Activated CD4-positive, alpha-beta T cell treated with anti-CD3 and anti-CD28 coated beads, Interleukin-10, Interleukin-2, amounts not matched to agents 100 ng/mL and 50 ng/mL, durations not matched to agents 16 hours and 8 hours (primary cell): Measurements from ENCODE around the gene ICAM5.
"Not testable (repeated sequence)": the region's sequence is repeated elsewhere in the genome, so short reads cannot be mapped to it uniquely, and the experiment has no call there.

Experiments used
- DNase-seq: peaks from one replicate; pipeline ENCODE4 v3.0.0-alpha.2; 2020

The ICAM5 gene

DNA sequence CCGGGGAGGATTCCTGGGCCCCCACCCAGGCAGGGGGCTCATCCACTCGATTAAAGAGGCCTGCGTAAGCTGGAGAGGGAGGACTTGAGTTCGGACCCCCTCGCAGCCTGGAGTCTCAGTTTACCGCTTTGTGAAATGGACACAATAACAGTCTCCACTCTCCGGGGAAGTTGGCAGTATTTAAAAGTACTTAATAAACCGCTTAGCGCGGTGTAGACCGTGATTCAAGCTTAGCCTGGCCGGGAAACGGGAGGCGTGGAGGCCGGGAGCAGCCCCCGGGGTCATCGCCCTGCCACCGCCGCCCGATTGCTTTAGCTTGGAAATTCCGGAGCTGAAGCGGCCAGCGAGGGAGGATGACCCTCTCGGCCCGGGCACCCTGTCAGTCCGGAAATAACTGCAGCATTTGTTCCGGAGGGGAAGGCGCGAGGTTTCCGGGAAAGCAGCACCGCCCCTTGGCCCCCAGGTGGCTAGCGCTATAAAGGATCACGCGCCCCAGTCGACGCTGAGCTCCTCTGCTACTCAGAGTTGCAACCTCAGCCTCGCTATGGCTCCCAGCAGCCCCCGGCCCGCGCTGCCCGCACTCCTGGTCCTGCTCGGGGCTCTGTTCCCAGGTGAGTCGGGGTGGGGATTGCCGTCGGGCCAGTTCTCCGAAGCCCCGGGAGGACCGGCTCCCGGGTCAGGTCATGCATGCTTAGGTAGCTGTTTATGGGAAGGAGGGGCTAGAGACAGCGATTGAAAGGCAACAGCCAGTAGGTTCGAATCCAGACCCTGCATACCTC is 18.9 kb upstream of the ICAM5 start, which contains the start of gene ICAM1:
TSS of gene ICAM1 (plus strand) at position 505 of the 779 bp plus-strand sequence. CDS start at position 545, 40 bp downstream.
- peak; percentile 90 for DNase-seq

GRCh38 chr19:10271543-10272086 is 18.1 kb upstream of the ICAM5 start:
- DNase-seq, result peak; percentile 53

DNA sequence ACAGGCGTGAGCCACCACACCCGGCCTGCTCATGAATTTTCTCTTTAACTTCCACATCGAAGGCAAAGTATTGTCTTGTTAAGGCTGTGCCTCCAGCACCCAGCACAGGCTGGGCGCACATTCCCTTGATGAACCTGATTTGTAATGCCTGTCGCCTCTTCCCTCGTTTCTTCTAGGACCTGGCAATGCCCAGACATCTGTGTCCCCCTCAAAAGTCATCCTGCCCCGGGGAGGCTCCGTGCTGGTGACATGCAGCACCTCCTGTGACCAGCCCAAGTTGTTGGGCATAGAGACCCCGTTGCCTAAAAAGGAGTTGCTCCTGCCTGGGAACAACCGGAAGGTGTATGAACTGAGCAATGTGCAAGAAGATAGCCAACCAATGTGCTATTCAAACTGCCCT is 15.2 kb upstream of the ICAM5 start:
- DNase-seq, result no peak

- no peak for DNase-seq
These were observed 11.8 kb upstream of the ICAM5 start for GRCh38 chr19:10277795-10278589.

GRCh38 chr19:10278935-10279334 is 10.8 kb upstream of the ICAM5 start:
- DNase-seq, result no peak

DNA sequence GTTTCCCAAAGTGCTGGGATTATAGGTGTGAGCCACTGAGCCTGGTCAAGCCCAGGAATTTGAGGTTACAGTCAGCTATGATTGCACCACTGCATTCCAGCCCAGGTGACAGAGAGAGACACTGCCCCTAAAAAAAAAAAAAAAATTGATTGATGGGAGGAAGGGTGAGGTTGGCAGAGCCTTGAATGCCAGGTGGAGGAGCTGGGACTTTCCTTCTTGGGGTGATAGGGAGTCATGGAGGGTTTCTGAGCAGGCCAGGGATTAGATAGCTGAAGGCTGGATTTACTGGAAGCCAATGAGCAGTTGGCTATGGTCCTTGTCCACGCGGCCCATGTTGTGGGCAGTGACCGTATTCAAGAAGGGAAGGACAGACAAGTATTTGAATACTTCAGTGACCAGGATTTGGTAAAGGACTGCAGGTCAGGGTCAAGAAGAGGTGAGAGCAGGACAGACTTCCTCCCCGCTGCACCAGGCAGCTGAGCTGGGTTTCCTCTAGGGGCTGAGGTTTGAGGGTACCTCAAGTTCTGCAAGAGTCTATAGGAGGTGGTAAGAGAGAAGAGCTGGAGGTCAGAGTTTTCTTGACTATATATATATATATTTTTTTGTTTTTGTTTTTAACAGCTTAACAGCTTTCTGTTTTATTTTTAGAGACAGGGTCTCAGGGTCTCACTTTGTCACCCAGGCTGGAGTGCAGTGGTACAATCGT is 9.9 kb upstream of the ICAM5 start:
- no peak for DNase-seq

- not testable (repeated sequence) for DNase-seq
These were observed 7.7 kb upstream of the ICAM5 start for GRCh38 chr19:10282043-10282442.

- no peak for DNase-seq
These were observed 6.3 kb upstream of the ICAM5 start for GRCh38 chr19:10283301-10284064.

DNA sequence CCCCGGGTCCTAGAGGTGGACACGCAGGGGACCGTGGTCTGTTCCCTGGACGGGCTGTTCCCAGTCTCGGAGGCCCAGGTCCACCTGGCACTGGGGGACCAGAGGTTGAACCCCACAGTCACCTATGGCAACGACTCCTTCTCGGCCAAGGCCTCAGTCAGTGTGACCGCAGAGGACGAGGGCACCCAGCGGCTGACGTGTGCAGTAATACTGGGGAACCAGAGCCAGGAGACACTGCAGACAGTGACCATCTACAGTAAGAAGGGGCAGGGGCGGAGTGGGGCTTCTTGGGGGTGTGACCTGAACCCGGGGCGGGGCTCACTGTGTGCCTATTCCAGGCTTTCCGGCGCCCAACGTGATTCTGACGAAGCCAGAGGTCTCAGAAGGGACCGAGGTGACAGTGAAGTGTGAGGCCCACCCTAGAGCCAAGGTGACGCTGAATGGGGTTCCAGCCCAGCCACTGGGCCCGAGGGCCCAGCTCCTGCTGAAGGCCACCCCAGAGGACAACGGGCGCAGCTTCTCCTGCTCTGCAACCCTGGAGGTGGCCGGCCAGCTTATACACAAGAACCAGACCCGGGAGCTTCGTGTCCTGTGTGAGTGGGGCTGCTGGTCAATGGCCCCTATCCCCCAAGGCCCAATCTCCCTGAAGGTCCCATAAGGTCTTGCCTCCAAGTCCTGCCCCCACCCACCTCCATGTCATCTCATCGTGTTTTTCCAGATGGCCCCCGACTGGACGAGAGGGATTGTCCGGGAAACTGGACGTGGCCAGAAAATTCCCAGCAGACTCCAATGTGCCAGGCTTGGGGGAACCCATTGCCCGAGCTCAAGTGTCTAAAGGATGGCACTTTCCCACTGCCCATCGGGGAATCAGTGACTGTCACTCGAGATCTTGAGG is 5.4 kb upstream of the ICAM5 start:
- no peak for DNase-seq

DNA sequence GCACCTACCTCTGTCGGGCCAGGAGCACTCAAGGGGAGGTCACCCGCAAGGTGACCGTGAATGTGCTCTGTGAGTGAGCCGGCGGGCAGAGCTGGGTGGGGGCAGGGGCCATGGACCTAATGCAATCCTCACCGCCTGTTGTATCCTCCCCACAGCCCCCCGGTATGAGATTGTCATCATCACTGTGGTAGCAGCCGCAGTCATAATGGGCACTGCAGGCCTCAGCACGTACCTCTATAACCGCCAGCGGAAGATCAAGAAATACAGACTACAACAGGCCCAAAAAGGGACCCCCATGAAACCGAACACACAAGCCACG is 4.8 kb upstream of the ICAM5 start:
- DNase-seq, result no peak

DNA sequence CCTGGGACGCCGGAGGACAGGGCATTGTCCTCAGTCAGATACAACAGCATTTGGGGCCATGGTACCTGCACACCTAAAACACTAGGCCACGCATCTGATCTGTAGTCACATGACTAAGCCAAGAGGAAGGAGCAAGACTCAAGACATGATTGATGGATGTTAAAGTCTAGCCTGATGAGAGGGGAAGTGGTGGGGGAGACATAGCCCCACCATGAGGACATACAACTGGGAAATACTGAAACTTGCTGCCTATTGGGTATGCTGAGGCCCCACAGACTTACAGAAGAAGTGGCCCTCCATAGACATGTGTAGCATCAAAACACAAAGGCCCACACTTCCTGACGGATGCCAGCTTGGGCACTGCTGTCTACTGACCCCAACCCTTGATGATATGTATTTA is 4.4 kb upstream of the ICAM5 start:
- no peak for DNase-seq

DNA sequence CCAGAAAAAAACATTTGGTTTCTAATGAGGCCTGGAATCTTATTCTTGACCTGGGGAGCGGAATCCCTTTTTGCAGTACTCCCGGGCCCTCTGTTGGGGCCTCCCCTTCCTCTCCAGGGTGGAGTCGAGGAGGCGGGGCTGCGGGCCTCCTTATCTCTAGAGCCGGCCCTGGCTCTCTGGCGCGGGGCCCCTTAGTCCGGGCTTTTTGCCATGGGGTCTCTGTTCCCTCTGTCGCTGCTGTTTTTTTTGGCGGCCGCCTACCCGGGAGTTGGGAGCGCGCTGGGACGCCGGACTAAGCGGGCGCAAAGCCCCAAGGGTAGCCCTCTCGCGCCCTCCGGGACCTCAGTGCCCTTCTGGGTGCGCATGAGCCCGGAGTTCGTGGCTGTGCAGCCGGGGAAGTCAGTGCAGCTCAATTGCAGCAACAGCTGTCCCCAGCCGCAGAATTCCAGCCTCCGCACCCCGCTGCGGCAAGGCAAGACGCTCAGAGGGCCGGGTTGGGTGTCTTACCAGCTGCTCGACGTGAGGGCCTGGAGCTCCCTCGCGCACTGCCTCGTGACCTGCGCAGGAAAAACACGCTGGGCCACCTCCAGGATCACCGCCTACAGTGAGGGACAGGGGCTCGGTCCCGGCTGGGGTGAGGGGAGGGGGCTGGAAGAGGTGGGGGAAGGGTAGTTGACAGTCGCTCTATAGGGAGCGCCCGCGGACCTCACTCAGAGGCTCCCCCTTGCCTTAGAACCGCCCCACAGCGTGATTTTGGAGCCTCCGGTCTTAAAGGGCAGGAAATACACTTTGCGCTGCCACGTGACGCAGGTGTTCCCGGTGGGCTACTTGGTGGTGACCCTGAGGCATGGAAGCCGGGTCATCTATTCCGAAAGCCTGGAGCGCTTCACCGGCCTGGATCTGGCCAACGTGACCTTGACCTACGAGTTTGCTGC is 2.7 kb upstream of the ICAM5 start, which contains the start of gene ICAM4:
TSS of gene ICAM4 (plus strand) at position 153 of the 935 bp plus-strand sequence. CDS start at position 211, 58 bp downstream.
- DNase-seq, result peak; percentile 57

- peak; percentile 68 for DNase-seq
These were observed 1.0 kb upstream of the ICAM5 start for GRCh38 chr19:10288662-10289166.

DNA sequence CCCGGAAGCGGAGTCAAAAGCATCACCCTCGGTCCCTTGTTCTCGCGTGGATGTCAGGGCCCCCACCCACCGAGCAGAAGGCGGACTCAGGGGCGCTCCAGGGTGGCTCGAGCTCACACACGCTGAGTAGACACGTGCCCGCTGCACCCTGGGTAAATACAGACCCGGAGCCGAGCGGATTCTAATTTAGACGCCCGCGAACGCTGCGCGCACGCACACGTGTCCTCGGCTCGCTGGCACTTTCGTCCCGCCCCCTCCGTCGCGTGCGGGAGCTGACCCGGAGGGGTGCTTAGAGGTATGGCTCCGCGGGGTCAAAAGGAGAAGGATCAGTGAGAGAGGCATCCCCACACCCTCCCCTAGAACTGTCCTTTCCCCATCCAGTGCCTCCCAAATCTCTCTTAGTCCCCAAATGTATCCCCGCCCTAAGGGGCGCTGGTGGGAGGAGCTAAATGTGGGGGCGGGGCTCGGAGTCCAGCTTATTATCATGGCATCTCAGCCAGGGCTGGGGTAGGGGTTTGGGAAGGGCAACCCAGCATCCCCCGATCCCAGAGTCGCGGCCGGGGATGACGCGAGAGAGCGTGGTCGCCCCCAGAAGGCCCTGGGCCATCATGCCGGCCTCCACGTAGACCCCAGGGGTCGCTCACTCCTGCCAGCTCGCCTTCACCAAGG is 451 bp upstream of the ICAM5 start:
- DNase-seq, result peak; percentile 77

- DNase-seq, result no peak
These were observed 664 bp downstream of the ICAM5 start for GRCh38 chr19:10290357-10290875.

DNA sequence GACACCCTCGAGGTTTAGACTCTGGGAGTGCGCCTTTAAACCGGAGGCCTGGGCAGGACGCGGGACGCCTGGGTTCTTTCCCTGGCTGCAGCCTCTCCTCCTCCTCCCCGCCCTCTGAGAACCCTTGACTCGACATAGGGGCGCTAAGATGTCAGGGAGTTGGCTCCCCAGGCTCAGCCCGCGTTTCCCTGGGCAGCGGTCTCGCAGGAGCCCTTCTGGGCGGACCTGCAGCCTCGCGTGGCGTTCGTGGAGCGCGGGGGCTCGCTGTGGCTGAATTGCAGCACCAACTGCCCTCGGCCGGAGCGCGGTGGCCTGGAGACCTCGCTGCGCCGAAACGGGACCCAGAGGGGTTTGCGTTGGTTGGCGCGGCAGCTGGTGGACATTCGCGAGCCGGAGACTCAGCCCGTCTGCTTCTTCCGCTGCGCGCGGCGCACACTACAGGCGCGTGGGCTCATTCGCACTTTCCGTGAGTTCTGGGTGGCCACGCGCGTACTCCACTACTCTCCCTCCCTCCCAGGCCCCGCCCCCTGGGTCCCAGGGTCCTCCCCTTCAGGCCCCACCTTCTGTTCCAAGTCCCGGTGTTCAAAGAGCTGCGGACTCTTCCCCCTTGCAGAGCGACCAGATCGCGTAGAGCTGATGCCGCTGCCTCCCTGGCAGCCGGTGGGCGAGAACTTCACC is 1.3 kb downstream of the ICAM5 start:
- peak; percentile 57 for DNase-seq

- no peak for DNase-seq
These were observed 1.9 kb downstream of the ICAM5 start for GRCh38 chr19:10291554-10292205.
